H9 (cell line): Measurements from ENCODE around the gene NDUFB8. TPM values are rescaled to one million over a fixed set of nuclear protein-coding genes. Genes with fewer than 3 reads are reported as not detected.

Experiments used
- DNase-seq: peaks from one replicate; pipeline ENCODE4 v3.0.0-alpha.2; 2017
- H2AFZ ChIP-seq: one replicate; pipeline ENCODE4 v1.6.1; 2013; ENCODE audit warnings: mild to moderate bottlenecking, low read length, control low read depth, moderate library complexity
- H2AK5ac ChIP-seq: 2 replicates; pipeline ENCODE4 v1.6.1; 2013; ENCODE audit warnings: low read length, control low read depth, mixed read lengths; ENCODE audit not compliant: insufficient read length
- H2BK120ac ChIP-seq: one replicate; pipeline ENCODE4 v1.6.1; 2013; ENCODE audit warnings: low read depth, mild to moderate bottlenecking, low read length, control low read depth, inconsistent platforms; ENCODE audit not compliant: poor library complexity, severe bottlenecking
- H2BK12ac ChIP-seq: 2 replicates; pipeline ENCODE4 v1.6.1; 2013; ENCODE audit warnings: low read length, control low read depth, mixed read lengths, low read depth; ENCODE audit not compliant: insufficient read length
- H2BK15ac ChIP-seq: 2 replicates; pipeline ENCODE4 v1.6.1; 2013; ENCODE audit warnings: low read depth, low read length, control low read depth
- H2BK20ac ChIP-seq: one replicate; pipeline ENCODE4 v1.6.1; 2013; ENCODE audit warnings: low read depth, mild to moderate bottlenecking, low read length, control low read depth, inconsistent platforms; ENCODE audit not compliant: poor library complexity, severe bottlenecking
- H2BK5ac ChIP-seq: 2 replicates; pipeline ENCODE4 v1.6.1; 2013; ENCODE audit warnings: low read length, control low read depth, mixed read lengths; ENCODE audit not compliant: insufficient read length
- H3K14ac ChIP-seq: 2 replicates; pipeline ENCODE4 v1.6.1; 2013; ENCODE audit warnings: low read length, control low read depth; ENCODE audit not compliant: insufficient read depth
- H3K18ac ChIP-seq: 2 replicates; pipeline ENCODE4 v1.6.1; 2013; ENCODE audit warnings: low read depth, mild to moderate bottlenecking, mixed read lengths, low read length, control low read depth; ENCODE audit not compliant: insufficient read length
- H3K23ac ChIP-seq: 2 replicates; pipeline ENCODE4 v1.6.1; 2013; ENCODE audit warnings: low read length, control low read depth, mixed read lengths, low read depth; ENCODE audit not compliant: insufficient read length
- H3K23me2 ChIP-seq: 2 replicates; pipeline ENCODE4 v1.6.1; 2013; ENCODE audit warnings: low read depth, mild to moderate bottlenecking, mixed read lengths, low read length, control low read depth; ENCODE audit not compliant: insufficient read length, poor library complexity, severe bottlenecking
- H3K27ac ChIP-seq: 2 replicates; pipeline ENCODE4 v1.5.1; 2013; ENCODE audit warnings: low read length, control low read depth, mixed read lengths, low read depth; ENCODE audit not compliant: insufficient read length
- H3K27me3 ChIP-seq: 2 replicates; pipeline ENCODE4 v1.6.1; 2013; ENCODE audit warnings: low read length, control low read depth, inconsistent platforms; ENCODE audit not compliant: insufficient read depth
- H3K4ac ChIP-seq: 2 replicates; pipeline ENCODE4 v1.6.1; 2013; ENCODE audit warnings: low read depth, mild to moderate bottlenecking, control low read depth, inconsistent platforms, low read length, moderate library complexity
- H3K4me1 ChIP-seq: 2 replicates; pipeline ENCODE4 v1.6.1; 2013; ENCODE audit warnings: low read length, control low read depth, inconsistent platforms; ENCODE audit not compliant: insufficient read depth
- H3K4me2 ChIP-seq: 2 replicates; pipeline ENCODE4 v1.6.1; 2013; ENCODE audit warnings: low read length, control low read depth, mixed read lengths; ENCODE audit not compliant: insufficient read length, insufficient read depth
- H3K56ac ChIP-seq: 2 replicates; pipeline ENCODE4 v1.6.1; 2013; ENCODE audit warnings: low read depth, mild to moderate bottlenecking, mixed read lengths, low read length, control low read depth; ENCODE audit not compliant: insufficient read length
- H3K79me1 ChIP-seq: 2 replicates; pipeline ENCODE4 v1.6.1; 2013; ENCODE audit warnings: low read depth, mild to moderate bottlenecking, moderate library complexity, low read length, control low read depth, inconsistent platforms; ENCODE audit not compliant: insufficient read depth, poor library complexity, severe bottlenecking
- H3K79me2 ChIP-seq: 2 replicates; pipeline ENCODE4 v1.6.1; 2013; ENCODE audit warnings: low read length, control low read depth, inconsistent platforms; ENCODE audit not compliant: insufficient read depth
- H3K9ac ChIP-seq: 2 replicates; pipeline ENCODE4 v1.6.1; 2013; ENCODE audit warnings: low read length, control low read depth, mixed read lengths; ENCODE audit not compliant: insufficient read length; ENCODE audit errors: extremely low read depth
- H3K9me3 ChIP-seq: one replicate; pipeline ENCODE4 v1.6.1; 2013; ENCODE audit warnings: low read depth, low read length, inconsistent platforms; ENCODE audit not compliant: control insufficient read depth
- H3T11ph ChIP-seq: one replicate; pipeline ENCODE4 v1.6.1; 2013; ENCODE audit warnings: mild to moderate bottlenecking, low read length, control low read depth, inconsistent platforms
- H4K20me1 ChIP-seq: one replicate; pipeline ENCODE4 v1.6.1; 2013; ENCODE audit not compliant: control insufficient read depth, insufficient read length, insufficient read depth
- H4K5ac ChIP-seq: 2 replicates; pipeline ENCODE4 v1.6.1; 2013; ENCODE audit warnings: low read depth, mild to moderate bottlenecking, mixed read lengths, low read length, control low read depth; ENCODE audit not compliant: insufficient read length
- H4K8ac ChIP-seq: replicated peaks from 2 replicates; pipeline ENCODE4 v1.6.1; 2013; ENCODE audit warnings: low read length, control low read depth, mixed read lengths, low read depth; ENCODE audit not compliant: insufficient read length
- H4K91ac ChIP-seq: 2 replicates; pipeline ENCODE4 v1.6.1; 2013; ENCODE audit warnings: low read depth, mild to moderate bottlenecking, moderate library complexity, mixed read lengths, low read length, control low read depth; ENCODE audit not compliant: insufficient read length
- H3K27ac Mint-ChIP-seq, 3 experiments: 2 replicates in 2 of 3; 3 replicates in 1 of 3; pipeline ENCODE4 v1.8.0; 2020 to 2021; ENCODE audit warnings: mixed read lengths in 3 of 3, mild to moderate bottlenecking in 1 of 3, moderate library complexity in 1 of 3
- H3K27me3 Mint-ChIP-seq: 2 replicates; pipeline ENCODE4 v1.8.0; 2021; ENCODE audit warnings: low read depth, mild to moderate bottlenecking, moderate library complexity, mixed read lengths
- H3K36me3 Mint-ChIP-seq, 3 experiments: 2 replicates in 2 of 3; 3 replicates in 1 of 3; pipeline ENCODE4 v1.8.0; 2020 to 2021; ENCODE audit warnings: low read depth in 3 of 3, mixed read lengths in 3 of 3; ENCODE audit not compliant: insufficient read depth in 1 of 3
- H3K4me1 Mint-ChIP-seq, 2 experiments: 2 replicates each; pipeline ENCODE4 v1.8.0; 2020; ENCODE audit warnings: mixed read lengths in 2 of 2
- H3K4me3 Mint-ChIP-seq, 2 experiments: 2 replicates in 1 of 2; 3 replicates in 1 of 2; pipeline ENCODE4 v1.8.0; 2020 to 2021; ENCODE audit warnings: mild to moderate bottlenecking in 2 of 2, mixed read lengths in 2 of 2, moderate library complexity in 1 of 2
- H3K9me3 Mint-ChIP-seq, 2 experiments: 2 replicates in 1 of 2; 3 replicates in 1 of 2; pipeline ENCODE4 v1.8.0; 2020; ENCODE audit warnings: mild to moderate bottlenecking in 2 of 2, mixed read lengths in 2 of 2, moderate library complexity in 1 of 2
- CTCF ChIP-seq: fragments of 200-600 bp; sonication (generic); conservative IDR thresholded peaks from 3 replicates; pipeline ENCODE4 v1.8.0; 2021; ENCODE audit warnings: antibody characterized with exemption, mild to moderate bottlenecking
- WGBS: extraction: QIAGEN DNeasy Blood & Tissue Kit; methylation state at CpG from one replicate; pipeline ENCODE4 v1.1.7; 2013; ENCODE audit warnings: missing lambda C conversion rate, low lambda C conversion rate, mixed read lengths; ENCODE audit not compliant: insufficient read length; ENCODE audit errors: extremely low coverage; 5-methylcytosine and 5-hydroxymethylcytosine counted together
- total RNA-seq: library from RNA; stranded (reverse); gene quantifications from 2 replicates; pipeline ENCODE4 v1.2.1, GENCODE V29; 2021

The NDUFB8 gene
- total RNA-seq, 1 experiment from 2014 or later, result 205 TPM

- Histone ChIP-seq H3T11ph (no peak overlapping the region), H3K14ac (no peak overlapping the region), H3K4me2 (no peak overlapping the region), H2BK15ac (no peak overlapping the region), H3K9me3 (no peaks in the 10 kb centered on the region), H3K79me2 (no peaks in the 10 kb centered on the region), H3K4ac (no peak overlapping the region), H3K79me1 (no peaks in the 10 kb centered on the region), H3K56ac (no peak overlapping the region), H2AK5ac (no peak overlapping the region), H3K23ac (no peak overlapping the region), H2AFZ (no peak overlapping the region), H2BK12ac (no peak overlapping the region), H2BK120ac (no peak overlapping the region), H3K18ac (no peak overlapping the region), H4K8ac (no peak overlapping the region), H2BK20ac (no peak overlapping the region), H4K20me1 (no peaks in the 10 kb centered on the region), H4K91ac (no peak overlapping the region), H3K27me3 (peaks cover 4% of the 10 kb centered on the region; the same call in 1 of the 2 replicates), H3K23me2 (peaks cover 10% of the 10 kb centered on the region), H3K27ac (no peak overlapping the region), H3K4me1 (no peaks in the 10 kb centered on the region), H3K9ac (no peak overlapping the region), H4K5ac (no peak overlapping the region), H2BK5ac (no peak overlapping the region)
- no CpG with 5 or more reads among the region's 5 CpGs for WGBS
- peaks cover 13 to 38% (median 32%) of the 10 kb centered on the region in 3 experiments; a peak in 6 of 7 replicates for H3K36me3 Mint-ChIP-seq
- no peak for TF ChIP-seq CTCF
- no peaks in the 10 kb centered on the region for H3K9me3 Mint-ChIP-seq
- DNase-seq, result no peak
- H3K4me1 Mint-ChIP-seq, result peaks cover 9 to 13% of the 10 kb centered on the region in 2 experiments
- H3K4me3 Mint-ChIP-seq, result no peak overlapping the region
- peaks cover 38% of the 10 kb centered on the region for H3K27me3 Mint-ChIP-seq
- H3K27ac Mint-ChIP-seq, result no peak overlapping the region
These were observed 7.4 kb downstream of the NDUFB8 start for GRCh38 chr10:100522107-100522801.
